Activated CD8-positive, alpha-beta T cell treated with anti-CD3 and anti-CD28 coated beads, Interleukin-2, amount 10 ng/mL, durations not matched to agents 7 days and 5 days (primary cell): ENCODE measurements around the gene SYNRG. TPM values are rescaled to one million over a fixed set of nuclear protein-coding genes. Genes with fewer than 3 reads are reported as not detected.
A peak's percentile ranks its signal among the peaks of the same experiment; 100 is the strongest.

ENCODE experiments used
- ATAC-seq: fragments of 150-1000 bp; cut with Tn5 transposase; one replicate; pipeline ENCODE4 v1.10.0; 2021; ENCODE audit warnings: moderate library complexity
- CTCF ChIA-PET: fragments of 350-600 bp; sonication (Branson Sonifier 250); formaldehyde crosslinking; loops from one replicate; lab custom pipeline; 2021; ENCODE audit warnings: antibody characterized with exemption; lab: Charles Lee
- POLR2A ChIA-PET: fragments of 350-600 bp; sonication (Branson Sonifier 250); formaldehyde crosslinking; loops from one replicate; lab custom pipeline; 2021; ENCODE audit warnings: antibody characterized with exemption; lab: Charles Lee
- DNase-seq: peaks from one replicate; pipeline ENCODE4 v3.0.0-alpha.2; 2020
- H3K27ac Mint-ChIP-seq: one replicate; pipeline ENCODE4 v1.8.0; 2021; ENCODE audit warnings: mild to moderate bottlenecking, mixed read lengths
- H3K27me3 Mint-ChIP-seq: one replicate; pipeline ENCODE4 v1.8.0; 2021; ENCODE audit warnings: low read depth, mixed read lengths
- H3K36me3 Mint-ChIP-seq: one replicate; pipeline ENCODE4 v1.8.0; 2021; ENCODE audit warnings: low read depth, mixed read lengths
- H3K4me1 Mint-ChIP-seq: one replicate; pipeline ENCODE4 v1.8.0; 2021; ENCODE audit warnings: low read depth, mixed read lengths
- H3K4me3 Mint-ChIP-seq: one replicate; pipeline ENCODE4 v1.8.0; 2021; ENCODE audit warnings: mild to moderate bottlenecking, mixed read lengths
- H3K9me3 Mint-ChIP-seq: one replicate; pipeline ENCODE4 v1.8.0; 2022; ENCODE audit warnings: mixed read lengths; ENCODE audit not compliant: insufficient read depth
- total RNA-seq, 2 experiments: library from RNA; stranded (reverse); gene quantifications; one replicate each; pipeline ENCODE4 v1.2.3, GENCODE V29; 2021

The SYNRG gene
- total RNA-seq, 2 experiments from 2014 or later: 97.4 to 105 TPM

DNA sequence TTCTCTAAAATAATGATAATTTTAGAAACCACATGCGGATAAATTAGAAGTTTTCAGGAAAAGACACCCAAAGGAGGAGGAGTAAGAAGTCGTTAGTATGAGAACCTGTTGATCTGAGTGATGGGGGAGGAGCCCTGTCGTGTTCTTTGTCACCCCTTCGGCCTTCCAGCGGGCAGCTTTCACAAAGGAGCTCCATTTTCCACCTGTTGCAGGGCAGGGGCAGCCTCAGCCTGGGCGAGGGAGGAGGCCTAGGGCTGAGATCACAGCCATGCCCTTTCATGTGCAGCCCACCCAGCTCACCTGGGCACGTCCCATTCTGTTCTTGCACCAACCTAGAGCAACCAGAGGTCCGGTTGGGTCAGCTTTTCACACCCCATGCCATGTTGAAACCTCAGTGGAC lies 114.2 kb downstream of the SYNRG start:
- ChIA-PET CTCF (interaction anchor here (0.9 kb wide), 1 partner anchor 11 kb away, joined by 4 read pairs; no protein-coding TSS in a partner anchor), POLR2A (no interaction called here)
- no peak for DNase-seq
- Mint-ChIP-seq H3K27ac (no peak overlapping the region), H3K36me3 (no peaks in the 10 kb centered on the region), H3K4me3 (no peak overlapping the region), H3K27me3 (no peaks in the 10 kb centered on the region), H3K4me1 (peaks cover 19% of the 10 kb centered on the region), H3K9me3 (no peaks in the 10 kb centered on the region)
- no peak for ATAC-seq

DNA sequence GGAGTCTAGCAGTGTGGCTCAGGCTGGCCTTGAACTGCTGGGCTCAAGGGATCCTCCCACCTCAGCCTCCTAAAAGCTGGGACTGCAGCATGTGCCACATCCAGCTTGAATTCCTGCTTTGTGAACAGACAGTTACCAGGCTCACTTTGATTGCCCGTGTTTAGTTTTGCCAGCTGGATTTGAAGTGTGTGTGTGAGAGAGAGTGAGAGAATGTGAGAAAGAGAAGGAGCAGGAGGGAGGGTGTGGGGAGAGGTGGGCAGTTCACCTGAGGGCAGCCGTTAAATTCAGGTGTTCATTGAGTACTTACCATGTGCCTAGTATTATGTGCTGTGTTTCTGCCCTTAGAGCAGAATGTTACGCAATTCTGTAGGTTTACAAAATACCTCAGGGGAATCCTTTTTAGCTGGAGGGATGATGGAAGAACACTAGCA lies 114.8 kb downstream of the SYNRG start:
- Mint-ChIP-seq H3K27ac (peak overlapping the region; percentile 8), H3K36me3 (no peaks in the 10 kb centered on the region), H3K4me3 (no peak overlapping the region), H3K27me3 (no peaks in the 10 kb centered on the region), H3K9me3 (no peaks in the 10 kb centered on the region), H3K4me1 (peaks cover 19% of the 10 kb centered on the region)
- no peak for ATAC-seq
- CTCF ChIA-PET: interaction anchor here (0.9 kb wide), 1 partner anchor 12 kb away, joined by 4 read pairs; no protein-coding TSS in a partner anchor
- POLR2A ChIA-PET: no interaction called here
- DNase-seq: no peak

DNA sequence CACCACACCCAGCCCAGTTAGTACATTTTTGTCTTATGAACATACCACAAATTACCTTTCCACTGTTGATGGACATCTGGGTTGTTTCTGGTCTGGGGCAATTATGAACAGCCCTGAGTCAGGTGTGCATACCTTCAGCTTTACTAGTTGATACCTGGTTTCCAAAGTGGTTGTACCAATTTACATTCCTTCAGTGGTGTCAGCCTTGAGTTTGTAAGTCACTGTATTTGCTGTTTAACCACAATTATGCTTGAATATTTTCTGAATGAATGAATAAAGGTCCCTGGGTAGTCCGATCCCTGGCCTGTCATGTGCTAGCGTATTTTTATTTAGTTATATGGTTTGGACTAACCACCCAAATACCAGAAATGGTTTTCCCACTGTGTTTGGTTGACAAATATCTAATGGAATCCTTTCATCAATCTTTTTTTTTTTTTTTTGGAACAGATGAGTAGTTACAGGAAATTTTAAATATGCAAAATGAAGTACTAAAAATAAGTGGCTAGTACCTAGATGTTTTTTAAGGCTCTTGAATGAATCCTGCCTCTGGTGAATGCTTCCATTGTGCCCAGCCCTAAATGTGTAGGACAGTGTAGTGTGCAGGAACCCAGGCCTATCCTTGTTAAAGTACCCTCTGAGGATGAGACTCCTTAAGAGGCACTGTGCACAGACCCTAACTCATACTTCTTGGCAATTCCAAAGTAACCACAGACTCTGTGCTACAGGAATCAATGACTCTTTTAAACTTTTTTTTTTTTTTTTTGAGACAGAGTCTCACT lies 115.8 kb downstream of the SYNRG start:
- H3K27me3 Mint-ChIP-seq: no peaks in the 10 kb centered on the region
- no peak overlapping the region for H3K27ac Mint-ChIP-seq
- H3K4me1 Mint-ChIP-seq: peaks cover 26% of the 10 kb centered on the region
- ChIA-PET CTCF (no interaction called here), POLR2A (no interaction called here)
- DNase-seq (no peak), ATAC-seq (no peak)
- no peak overlapping the region for H3K4me3 Mint-ChIP-seq
- H3K36me3 Mint-ChIP-seq: no peaks in the 10 kb centered on the region
- no peaks in the 10 kb centered on the region for H3K9me3 Mint-ChIP-seq

DNA sequence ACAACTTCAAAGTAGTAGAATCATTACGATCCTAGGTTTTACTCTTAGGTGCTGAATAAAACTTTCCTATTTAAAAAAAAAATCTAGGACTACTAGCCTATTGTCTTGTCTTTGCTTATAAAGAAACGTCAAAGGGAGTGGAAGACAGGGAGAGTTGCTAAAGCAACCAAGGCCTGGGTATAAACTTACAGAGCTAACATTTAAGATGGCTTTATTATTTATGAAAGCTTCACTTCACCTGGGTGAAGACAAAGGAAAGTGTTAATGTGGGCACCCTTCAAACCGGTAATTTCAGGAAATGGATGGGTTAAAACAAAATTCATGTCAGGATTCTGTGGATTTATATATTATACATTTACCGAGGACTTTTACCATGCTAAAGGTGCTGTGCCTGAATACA lies 117.1 kb downstream of the SYNRG start:
- DNase-seq (no peak), ATAC-seq (no peak)
- Mint-ChIP-seq H3K4me1 (peaks cover 33% of the 10 kb centered on the region), H3K4me3 (no peak overlapping the region), H3K27me3 (no peaks in the 10 kb centered on the region), H3K36me3 (no peaks in the 10 kb centered on the region), H3K27ac (no peak overlapping the region), H3K9me3 (no peaks in the 10 kb centered on the region)
- ChIA-PET POLR2A (interaction anchor here (0.6 kb wide), 1 partner anchor 24 kb away, joined by 4 read pairs; no protein-coding TSS in a partner anchor), CTCF (no interaction called here)

DNA sequence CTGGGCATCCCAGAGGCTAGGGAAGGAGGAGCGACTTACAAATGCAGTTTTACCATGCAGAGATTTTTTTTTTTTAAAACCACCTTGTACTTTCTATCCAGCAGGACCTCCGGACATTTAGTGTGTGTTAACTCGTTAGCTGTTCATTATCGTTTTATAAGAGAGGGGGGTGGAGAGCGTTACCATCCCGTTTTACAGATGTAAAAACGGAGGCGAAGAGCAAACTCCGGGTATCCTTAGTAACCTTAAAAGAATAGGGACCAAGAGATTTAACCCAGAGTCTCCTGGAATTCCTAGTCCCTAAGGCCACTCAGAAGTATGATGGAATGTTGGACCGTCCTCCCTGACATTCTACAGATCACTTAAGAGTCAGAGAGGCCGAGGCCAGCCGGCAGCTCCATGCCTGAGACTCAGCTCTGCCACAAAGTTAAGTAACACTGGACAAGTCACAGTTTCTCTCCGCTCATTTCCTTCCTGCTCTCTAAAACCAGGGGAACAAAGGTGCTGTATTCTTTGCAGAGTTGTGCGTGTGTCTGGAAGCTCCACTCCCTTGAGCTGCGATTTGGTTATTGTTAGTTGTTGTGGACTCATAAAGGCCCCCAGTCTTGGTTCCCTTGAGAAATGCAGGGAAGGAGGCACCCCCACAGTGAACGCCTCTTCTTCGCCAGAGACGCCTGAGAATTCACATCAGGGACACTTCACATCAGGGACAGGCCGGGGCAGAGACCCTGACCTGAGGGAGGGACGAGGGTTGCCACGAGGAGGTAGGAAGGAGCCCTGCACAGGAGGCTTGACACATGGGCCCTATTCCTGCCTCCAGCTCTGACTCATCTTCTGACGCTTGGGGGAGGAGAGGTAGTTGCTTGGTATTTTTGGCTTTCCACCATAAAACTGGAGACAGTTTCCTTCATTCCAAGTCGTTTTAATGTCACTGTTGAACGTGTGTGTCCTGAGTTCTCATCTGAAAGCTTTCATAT lies 118.3 kb downstream of the SYNRG start:
- Mint-ChIP-seq H3K9me3 (no peaks in the 10 kb centered on the region), H3K4me1 (peaks cover 33% of the 10 kb centered on the region), H3K4me3 (peak overlapping the region; percentile 85), H3K27me3 (no peaks in the 10 kb centered on the region), H3K36me3 (no peaks in the 10 kb centered on the region), H3K27ac (peak overlapping the region; percentile 83)
- DNase-seq (peak; percentile 26), ATAC-seq (no peak)
- ChIA-PET CTCF (interaction anchor here (1.1 kb wide), 1 partner anchor 11 kb away, joined by 3 read pairs; no protein-coding TSS in a partner anchor), POLR2A (interaction anchor here (0.6 kb wide), 2 partner anchors 151 to 338 kb away, joined by 3 read pairs; no protein-coding TSS in a partner anchor)

DNA sequence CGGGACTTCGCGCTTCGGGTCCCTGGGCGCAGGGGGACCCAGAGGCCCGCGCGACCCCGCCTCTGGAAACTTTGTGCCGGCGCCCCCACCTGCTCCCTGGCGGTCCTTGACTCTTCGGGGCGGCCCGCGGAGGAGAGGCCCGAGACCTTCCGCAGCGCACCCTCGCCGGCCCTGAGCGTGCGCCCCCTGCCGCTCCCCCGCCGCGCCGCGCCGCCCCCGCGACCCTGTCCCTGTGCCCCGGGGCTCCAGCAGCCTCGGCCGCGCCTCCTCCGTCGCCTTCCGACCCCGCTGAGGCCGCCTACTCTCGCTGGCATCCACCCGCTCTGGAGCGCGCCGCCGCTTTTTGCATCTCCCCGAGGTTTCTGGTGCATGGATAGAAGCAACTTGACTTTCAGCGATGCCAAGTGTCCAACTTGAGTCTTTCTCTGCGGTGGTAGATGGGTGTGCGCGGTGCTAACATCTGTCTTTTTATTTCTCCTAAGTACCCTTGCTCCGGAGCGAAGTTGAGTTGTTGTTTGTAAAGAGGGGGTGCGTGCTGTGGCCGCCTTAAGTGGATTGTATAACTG lies 119.1 kb downstream of the SYNRG start:
- Mint-ChIP-seq H3K36me3 (no peaks in the 10 kb centered on the region), H3K4me3 (peak overlapping the region; percentile 85), H3K27me3 (no peaks in the 10 kb centered on the region), H3K27ac (peak overlapping the region; percentile 83), H3K4me1 (peaks cover 33% of the 10 kb centered on the region), H3K9me3 (no peaks in the 10 kb centered on the region)
- ATAC-seq (peak; percentile 72), DNase-seq (peak; percentile 78)
- CTCF ChIA-PET: interaction anchor here (1.1 kb wide), 1 partner anchor 12 kb away, joined by 3 read pairs; no protein-coding TSS in a partner anchor
- POLR2A ChIA-PET: interaction anchor here (0.7 to 1.0 kb wide), 3 partner anchors 10 to 115 kb away, joined by 3 to 5 read pairs (median 3); partner anchors contain the start of genes ACACA and TADA2A

DNA sequence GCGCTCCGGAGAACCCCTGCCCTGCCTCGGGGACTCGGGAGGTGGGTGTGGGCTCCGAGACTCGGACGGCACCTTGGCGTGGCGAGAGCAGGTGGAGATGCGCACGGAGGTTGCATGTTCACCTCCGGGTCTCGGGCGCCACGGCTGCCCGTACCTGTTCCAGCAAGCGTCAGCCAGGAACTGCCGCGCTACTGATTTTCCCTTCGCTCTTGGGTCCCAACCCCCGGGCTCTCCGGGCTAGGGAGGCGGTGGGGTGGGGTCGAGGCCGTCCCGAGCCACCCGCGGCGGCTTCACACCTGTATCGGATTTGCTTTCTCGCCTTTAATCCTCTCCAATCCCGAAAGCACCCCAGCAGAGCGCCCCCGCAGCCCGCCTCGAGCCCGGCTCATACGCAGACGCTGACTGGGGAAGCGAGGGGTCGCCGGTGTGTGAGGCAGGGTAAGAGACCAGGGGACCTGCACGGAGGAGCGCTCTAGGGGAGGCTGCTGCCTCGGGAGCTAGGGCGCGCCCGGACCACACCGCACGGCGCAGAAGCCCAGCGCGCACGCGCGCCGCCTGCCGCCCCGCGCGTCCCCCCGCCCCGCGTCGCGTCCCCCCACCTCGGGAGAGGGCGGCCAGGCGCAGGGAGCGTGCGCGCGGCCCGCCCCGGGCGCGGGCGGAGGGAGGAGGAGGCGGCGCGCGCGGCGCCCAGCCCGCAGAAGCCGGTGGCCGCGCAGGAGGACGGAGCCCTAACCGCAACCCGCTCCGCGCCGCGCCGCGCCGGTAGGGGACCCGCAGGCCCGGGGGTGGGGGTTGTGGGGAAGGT lies 119.8 kb downstream of the SYNRG start, which contains the start of gene DUSP14:
TSS of gene DUSP14 (plus strand) at position 695 of the 805 bp plus-strand sequence. CDS start 22,382 bp downstream, outside the sequence.
- ATAC-seq: peak; percentile 84
- peak within 1 kb of the TSS; percentile 88 for H3K4me3 Mint-ChIP-seq
- peak within 1 kb of the TSS; percentile 89 for H3K27ac Mint-ChIP-seq
- POLR2A ChIA-PET: interaction anchor here (0.7 to 1.0 kb wide), 3 partner anchors 9 to 116 kb away, joined by 3 to 5 read pairs (median 3); partner anchors contain the start of genes ACACA and TADA2A
- H3K9me3 Mint-ChIP-seq: no peaks in the 10 kb centered on the region
- CTCF ChIA-PET: no interaction called here
- peak; percentile 84 for DNase-seq
- H3K27me3 Mint-ChIP-seq: no peaks in the 10 kb centered on the region
- peaks cover 33% of the 10 kb centered on the region for H3K4me1 Mint-ChIP-seq
- no peaks in the 10 kb centered on the region for H3K36me3 Mint-ChIP-seq

DNA sequence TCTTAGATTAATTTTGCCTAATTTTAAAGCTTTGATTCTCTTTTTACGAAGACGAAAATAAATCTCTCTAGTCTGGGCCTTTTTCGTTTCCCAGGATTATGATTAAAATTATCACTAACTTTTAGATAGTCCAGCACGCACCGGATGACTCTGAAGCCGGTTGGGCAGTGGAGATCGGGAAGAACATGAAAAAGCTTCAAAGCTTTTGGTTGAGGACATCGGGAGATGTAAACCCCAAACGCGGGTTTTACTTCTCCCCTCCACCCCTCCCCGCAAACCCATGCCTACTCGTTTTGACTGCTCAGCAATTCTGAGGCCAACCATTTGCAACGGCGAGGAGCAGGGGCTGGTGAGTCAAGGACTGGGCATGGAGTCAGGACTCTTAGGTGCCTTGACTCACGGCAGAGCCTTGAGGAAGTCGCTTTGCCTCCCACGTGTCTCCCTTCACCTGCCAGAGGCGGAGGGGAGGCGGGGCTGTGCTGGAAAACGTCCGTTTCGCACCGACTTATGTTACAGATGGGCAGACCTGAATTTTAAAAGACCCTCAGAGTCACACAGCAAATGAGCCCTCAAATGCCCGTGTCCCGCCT lies 120.5 kb downstream of the SYNRG start:
- Mint-ChIP-seq H3K27me3 (no peaks in the 10 kb centered on the region), H3K27ac (peak overlapping the region; percentile 89), H3K4me1 (peaks cover 33% of the 10 kb centered on the region), H3K36me3 (no peaks in the 10 kb centered on the region), H3K9me3 (no peaks in the 10 kb centered on the region), H3K4me3 (peak overlapping the region; percentile 88)
- ATAC-seq (peak; percentile 30), DNase-seq (peak; percentile 58)
- CTCF ChIA-PET: interaction anchor here (1.0 to 1.3 kb wide), 3 partner anchors 22 to 115 kb away, joined by 3 to 5 read pairs (median 4); no protein-coding TSS in a partner anchor
- POLR2A ChIA-PET: interaction anchor here (0.7 to 1.0 kb wide), 2 partner anchors 117 to 131 kb away, joined by 3 read pairs; no protein-coding TSS in a partner anchor

DNA sequence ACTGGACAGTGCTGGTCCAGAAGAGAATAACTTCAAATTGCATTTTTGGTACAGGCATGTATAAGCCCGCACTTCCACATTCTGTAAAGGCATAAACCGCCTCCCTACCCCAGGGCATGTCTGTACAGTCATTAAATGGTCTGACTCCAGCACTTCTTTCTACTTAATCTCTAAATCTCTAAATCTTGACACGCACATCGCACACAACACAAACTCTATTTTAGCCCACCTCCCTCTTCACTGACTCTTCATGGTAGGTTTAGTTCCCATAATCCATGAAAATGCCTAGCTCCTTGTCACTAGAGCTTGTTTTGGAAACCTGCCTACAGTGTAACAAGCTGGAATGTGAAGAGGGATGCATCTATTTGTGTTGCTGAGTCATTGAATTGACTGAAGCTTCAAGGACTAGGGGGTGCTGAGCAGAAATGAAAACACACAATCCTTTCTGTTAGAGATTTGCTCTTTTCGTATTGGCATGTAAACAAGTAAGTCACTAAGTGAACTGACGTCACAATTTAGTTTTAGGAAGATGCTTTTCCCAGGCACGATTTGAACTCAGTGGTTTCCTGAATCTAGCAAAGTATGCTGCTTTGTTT lies 121.1 kb downstream of the SYNRG start:
- no peaks in the 10 kb centered on the region for H3K27me3 Mint-ChIP-seq
- peak overlapping the region; percentile 16 for H3K27ac Mint-ChIP-seq
- peaks cover 38% of the 10 kb centered on the region for H3K4me1 Mint-ChIP-seq
- no peaks in the 10 kb centered on the region for H3K36me3 Mint-ChIP-seq
- H3K9me3 Mint-ChIP-seq: no peaks in the 10 kb centered on the region
- ATAC-seq (no peak), DNase-seq (no peak)
- CTCF ChIA-PET: interaction anchor here (0.6 to 1.3 kb wide), 4 partner anchors 21 to 201 kb away, joined by 3 to 5 read pairs (median 4); no protein-coding TSS in a partner anchor
- peak overlapping the region; percentile 88 for H3K4me3 Mint-ChIP-seq
- POLR2A ChIA-PET: interaction anchor here (0.7 kb wide), 1 partner anchor 130 kb away, joined by 3 read pairs; no protein-coding TSS in a partner anchor
